Inflammatory macrophage (primary cell): ENCODE data around the gene IL25.

ENCODE experiments used
- DNase-seq, 2 donors: peaks; one replicate each; pipeline ENCODE4 v3.0.0-alpha.2; 2020 to 2022

The IL25 gene

DNA sequence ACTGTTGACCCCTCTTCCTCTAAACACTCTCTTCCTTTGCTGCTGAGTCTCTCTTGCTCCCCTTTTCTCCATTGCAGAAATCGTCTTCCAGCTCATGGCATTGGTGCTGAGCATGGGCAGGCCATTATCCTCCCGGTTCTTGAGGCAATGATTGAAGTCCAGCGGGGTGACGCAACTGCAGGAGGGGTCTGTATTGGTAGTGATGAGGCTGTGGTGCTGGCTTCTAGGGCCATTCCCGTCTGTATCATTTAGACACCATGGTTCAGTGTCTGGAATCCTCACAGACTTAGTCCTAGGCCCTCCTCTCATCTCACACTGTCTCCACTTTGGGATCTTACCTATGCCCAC, 19.2 kb upstream of the IL25 start:
- no peak for DNase-seq

DNA sequence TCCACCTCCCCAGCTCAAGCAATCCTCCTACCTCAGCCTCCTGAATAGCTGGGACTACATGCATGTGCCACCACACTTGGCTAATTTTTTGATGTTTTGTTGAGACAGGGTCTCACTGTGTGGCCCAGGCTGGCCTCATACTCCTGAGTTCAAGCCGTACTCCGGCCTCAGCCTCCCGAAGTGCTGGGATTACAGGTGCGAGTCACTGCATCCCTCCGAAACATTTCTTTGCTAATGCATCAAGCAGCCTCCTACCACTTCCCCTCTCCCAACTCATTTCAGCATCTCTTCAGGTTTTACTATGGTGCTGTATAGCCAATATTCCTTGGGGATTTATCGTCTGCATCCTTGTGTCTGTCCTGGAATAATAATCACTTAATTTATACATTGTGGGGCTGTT, 17.6 kb upstream of the IL25 start:
- DNase-seq = no peak

DNA sequence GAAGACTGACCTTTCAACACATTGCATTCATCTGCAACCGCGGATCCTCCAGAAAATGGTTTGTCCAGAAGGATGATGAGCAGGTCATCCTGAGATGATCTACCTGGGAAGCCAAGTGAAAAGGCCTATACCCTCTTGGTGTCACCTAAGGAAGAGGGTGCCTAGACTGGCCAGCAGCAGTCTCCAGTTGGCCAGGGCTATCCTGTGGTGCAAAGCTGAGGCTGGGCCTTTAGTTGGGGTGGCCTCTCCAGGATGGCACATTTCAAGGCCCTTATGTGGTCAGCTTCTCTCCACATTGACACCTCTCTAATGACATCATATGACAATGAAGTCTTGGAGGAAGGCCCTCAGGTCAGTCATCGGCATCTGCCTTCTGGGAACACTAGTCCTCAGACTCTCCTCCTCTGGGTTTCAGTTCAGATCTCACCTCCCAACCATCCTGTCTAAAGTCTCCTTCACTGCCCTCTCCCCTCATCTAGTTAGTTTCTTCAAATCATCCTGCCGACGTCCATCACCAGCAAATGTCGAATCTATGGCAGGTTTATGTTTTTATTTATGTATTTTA, 16.7 kb upstream of the IL25 start:
- DNase-seq = no peak

DNA sequence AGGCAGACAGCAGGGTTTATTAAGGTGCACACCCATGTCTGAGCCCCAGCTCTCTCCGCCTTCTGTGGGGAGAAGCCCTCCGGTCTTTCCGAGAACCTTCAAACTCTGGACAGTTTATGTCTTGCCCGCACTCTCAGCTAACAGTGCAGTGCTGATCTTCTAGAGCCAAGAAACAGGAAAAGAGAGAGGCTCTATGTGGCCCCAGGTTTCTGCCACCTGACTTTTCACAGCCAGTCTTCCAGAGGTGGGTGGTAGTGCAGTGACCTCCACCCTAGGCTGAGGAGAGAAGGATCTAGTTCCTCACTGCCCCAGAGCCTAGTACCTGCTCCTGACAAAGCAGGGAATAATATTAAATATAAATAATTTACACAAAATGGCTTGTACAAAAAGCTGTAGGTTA, 15.9 kb upstream of the IL25 start:
- DNase-seq = no peak

DNA sequence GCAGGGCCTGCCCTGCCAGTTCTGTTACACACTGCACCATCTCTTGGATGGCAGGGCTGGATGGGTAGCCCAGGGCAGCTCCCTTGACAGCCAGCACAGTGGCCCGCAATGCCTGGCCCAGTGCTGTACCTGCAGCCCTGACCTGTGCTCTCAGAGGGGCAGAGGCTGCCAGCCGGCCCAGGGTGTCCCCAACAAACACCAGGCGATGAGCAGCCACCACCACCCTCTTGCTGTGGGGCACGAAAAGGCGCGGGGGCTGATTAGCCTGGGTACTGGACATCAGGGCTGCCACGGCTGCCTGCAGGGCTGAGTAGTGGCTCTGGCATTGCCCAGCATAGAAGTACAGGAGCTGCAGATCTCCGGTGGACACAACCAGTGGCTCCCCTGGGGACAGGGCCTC, 15.3 kb upstream of the IL25 start:
- DNase-seq = no peak

DNA sequence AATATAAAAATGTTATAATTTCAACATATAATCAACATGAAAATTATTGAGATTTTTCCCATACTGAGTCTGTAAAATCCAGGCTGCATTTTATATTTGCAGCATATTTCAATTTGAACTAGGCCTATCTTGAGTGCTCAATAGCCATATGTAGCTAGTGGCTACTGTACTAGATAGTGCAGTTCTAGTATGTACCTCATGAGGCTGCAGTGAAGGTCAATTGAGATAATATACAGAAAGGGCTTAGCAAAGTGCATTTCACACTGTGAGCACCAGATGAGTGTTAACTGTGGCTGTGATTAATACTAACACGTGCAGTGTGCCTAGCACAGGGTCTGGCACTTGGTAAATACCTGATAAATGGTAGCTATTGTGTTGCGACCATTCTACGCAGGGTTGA, 14.6 kb upstream of the IL25 start:
- no peak for DNase-seq

DNA sequence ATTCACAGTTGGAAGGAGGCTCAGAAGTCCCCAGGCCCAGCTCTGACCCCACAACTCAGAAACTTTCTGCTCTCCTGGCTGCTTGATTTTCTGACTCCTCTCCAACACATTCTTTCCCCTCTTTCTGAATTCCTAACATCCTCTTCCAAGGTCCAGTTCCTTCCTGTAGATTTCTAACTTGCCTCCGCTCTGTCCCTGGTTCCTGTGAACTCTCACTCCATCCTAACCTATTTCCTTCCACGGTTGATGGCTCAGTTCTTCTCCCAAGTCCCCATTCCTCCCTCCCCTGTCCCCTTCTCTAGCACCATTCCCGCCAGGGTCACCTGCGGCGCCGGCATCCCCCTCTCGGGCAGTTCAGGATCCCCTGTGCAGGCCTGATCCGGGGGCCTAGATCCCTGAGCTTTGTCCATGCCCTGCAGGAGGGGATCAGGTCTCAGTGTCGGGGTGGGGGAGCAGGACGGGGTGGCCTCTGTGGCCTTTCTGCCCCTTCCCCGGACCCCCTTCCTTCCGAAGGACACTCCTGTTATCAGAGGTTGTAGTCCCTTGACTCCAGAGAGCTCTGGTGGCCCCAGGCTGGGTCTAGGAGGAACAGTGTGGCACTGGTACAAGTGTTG, 13.9 kb upstream of the IL25 start:
- DNase-seq = no peak

DNA sequence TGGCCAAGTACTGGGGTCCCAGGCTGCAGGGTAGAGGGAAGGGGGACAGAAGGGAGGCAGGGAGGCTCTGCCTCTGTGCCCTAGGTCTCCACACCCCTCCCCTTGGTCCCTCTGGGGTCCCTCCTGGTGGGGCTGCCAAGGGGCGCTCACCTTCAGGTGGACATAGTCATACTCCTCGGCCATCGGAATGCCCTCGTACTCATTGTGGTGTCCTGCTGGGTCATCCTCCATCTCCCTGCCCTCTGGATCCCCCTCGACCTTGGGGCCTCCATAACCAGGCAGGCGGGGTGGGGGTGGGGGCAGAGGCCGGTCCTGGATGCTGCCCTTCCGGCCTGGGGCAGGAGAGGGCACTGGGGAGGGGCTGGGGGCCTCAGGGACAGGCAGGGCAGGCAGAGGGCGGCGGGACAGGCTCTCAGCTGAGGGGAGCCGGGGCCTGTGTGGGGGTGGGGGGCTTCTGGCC, 13.4 kb upstream of the IL25 start:
- no peak for DNase-seq

DNA sequence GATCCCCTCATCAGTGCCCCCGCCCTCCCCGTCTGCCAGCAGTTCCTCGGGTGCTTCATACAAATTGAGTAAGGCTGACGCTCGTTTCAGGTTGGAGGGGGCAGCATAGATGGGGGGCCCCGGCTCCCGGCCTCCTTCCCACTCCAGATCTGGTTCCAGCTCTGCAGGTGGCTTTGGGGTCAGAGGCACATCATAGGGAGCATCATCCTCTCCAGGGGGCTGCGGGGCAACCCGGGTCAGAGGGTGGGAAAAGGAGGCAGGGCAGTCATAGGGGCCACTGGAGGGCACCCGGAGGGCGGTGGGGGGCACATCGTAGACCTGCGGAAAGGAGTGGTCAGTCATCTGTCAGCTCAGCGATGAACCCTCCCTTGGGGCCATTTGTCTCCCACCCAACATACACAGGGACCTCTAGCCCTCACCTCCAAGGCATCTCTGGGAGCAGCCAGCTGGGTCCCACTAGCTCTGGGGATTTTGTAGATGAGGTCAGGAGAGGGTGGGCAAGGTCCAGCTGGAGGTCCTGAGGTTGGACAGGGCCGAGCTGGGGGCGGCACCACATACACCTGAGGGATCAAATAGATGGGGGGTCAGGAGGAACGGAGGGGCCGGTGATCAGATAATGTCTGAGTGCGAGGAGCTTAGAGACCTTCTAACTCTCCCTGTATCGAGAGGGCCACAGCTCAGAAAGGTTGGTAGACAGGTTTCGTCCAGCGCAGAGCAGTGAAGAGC, 12.7 kb upstream of the IL25 start:
- DNase-seq = no peak

DNA sequence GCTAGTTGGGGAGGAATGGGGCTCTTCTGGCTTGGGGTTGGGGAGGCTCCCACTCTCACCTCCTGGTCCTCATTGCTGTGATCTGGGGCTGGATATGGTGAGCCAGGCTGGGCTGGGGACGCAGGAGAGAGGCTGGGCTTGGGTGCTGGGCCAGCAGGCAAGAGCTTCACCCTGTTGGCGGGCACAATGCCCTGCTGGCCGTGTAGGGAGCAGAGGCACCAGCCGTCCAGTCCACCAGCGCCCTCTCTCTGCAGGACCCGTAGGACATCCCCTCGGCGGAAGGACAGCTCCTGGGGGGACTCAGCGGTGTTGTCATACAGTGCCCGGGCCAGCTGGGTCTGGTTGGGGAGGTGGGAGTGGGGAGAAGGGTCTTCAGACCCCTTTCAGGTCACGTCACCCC, 12.1 kb upstream of the IL25 start:
- DNase-seq = no peak

DNA sequence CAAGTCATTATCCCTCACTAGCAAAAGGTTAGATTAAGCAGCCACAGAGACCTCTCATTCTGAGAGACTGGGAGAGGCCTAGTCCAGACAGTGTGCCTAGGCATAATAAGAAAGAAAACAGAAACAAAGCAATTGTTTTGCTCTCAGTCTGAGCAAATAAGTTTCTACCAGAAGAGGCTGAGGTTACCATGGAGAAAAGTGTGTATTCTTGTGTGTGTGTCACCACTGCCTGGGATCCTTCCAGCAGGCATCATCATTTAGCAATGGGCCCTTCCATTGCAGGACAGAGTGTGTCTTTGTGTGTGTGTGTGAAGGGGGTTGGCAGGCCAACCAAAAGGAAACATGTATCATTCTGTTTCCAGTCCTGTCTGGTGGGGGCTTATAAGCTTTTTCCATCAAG, 11.3 kb upstream of the IL25 start:
- no peak for DNase-seq

DNA sequence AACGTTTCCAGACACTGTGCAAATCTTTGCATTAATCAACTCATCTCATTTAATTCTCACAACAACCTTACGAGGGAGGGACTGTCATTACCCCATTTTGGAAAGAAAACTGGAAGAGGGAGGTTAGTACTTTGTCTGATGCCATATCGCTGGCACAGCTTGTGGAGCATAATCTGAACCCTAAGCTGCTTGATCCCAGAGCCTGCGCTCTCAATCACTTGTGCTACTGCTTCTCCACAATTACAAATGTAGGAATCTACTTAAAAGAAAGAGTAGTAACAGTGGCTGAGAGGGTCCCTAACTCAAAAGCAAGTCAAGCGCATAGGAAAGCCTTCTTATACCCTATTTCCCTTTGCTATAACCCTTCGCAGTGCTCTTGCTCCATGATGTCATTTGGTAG, 10.8 kb upstream of the IL25 start:
- DNase-seq = no peak

DNA sequence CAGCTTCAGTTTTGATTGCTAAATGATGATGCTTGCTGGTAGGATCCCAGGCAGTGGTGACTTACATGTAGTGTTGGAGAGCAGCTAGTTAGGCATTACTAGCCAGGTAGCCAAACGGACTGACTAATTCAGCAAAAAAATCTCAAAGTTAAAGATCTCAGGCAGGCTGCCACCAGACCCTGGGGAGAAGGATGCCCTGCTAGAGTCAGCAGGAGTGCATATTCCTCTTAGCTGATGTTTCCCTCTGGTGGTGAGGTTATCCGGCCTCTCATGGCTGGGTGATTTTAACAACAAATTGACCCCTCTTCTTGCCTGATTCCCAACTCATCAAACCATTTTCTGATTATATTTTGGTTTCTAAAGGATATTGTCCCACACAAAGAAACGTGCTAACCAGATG, 10.4 kb upstream of the IL25 start:
- no peak for DNase-seq

DNA sequence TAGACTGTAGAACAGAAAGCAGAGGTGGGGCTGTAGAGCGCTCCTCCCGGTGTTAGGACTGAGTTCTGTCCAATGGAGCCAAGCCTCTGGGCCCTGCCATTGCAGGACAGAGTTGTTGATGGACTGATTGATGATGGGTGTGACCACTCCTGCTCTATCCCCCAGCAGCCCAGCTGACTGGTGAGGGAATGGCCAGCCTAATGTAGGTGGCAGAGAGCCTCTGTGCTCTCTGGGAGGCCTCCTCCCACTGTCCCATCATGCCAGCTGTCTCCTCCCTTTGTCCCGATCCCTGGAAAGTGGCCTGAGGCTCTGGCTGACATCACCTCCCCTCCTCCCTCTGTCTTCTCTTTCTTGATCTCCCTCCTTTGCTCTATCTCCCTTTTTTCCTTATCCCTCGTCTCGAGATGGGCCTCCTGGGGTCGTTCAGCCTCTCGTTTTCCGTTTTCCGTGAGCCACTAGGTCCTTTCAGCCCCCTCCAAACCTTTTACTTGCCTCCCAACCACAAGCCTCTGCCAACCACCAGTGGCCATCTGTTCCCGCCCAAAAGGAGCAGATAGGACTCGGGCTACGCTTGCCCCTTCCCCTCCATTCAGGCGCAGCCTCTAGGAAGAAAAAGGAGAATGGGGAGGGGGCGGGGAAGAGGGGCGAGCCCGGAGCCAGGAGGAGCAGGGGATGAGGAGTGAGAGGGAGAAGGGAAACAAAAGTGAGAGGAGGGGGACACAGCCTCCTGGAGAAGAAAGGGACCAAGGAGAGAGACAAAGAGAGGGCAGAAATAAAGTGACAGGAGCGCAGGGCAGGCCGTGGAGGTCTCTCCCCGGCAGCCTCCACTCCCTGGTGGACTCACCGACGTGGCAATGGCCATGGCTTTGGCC, 8.2 kb upstream of the IL25 start:
- no peak for DNase-seq

DNA sequence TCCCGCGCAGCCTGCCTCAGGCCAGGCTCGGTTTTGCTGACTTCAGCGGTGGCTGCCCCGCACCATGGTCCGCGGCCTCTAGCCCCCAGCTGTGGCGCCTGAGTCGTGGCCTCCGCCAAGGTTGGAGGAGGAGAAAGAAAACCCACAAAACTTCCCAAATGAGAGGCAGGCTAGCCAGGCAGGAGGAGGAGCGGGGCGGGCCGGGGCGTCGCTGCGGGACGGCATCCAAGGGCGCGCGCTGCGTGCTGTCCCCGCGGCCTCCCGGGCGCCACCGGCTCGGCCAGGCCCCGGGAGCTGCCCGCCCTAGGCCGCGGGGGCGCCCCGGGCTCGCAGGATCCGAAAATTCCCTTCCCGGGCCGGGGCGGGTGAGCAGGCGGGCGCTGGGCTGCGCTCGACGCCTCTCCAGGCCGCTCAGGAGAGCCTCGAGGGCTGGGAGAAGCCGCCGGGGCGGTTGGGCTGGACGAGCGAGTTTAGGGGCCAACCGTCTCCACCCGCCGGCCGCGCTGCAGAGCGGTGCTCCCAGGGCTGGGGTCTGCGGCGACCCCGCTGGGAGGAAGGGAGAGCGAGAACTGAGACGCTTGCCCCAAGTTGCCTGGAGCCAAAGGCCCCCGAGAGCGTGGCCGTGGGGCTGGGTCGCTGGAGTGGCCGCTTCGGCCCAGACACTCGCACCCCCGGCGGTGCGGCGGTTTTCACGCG, 7.4 kb upstream of the IL25 start, which contains the start of gene EFS:
EFS (minus strand) TSS at position 137 of the 696 bp plus-strand sequence. CDS start 147 bp downstream, outside the sequence.
- no peak for DNase-seq

DNA sequence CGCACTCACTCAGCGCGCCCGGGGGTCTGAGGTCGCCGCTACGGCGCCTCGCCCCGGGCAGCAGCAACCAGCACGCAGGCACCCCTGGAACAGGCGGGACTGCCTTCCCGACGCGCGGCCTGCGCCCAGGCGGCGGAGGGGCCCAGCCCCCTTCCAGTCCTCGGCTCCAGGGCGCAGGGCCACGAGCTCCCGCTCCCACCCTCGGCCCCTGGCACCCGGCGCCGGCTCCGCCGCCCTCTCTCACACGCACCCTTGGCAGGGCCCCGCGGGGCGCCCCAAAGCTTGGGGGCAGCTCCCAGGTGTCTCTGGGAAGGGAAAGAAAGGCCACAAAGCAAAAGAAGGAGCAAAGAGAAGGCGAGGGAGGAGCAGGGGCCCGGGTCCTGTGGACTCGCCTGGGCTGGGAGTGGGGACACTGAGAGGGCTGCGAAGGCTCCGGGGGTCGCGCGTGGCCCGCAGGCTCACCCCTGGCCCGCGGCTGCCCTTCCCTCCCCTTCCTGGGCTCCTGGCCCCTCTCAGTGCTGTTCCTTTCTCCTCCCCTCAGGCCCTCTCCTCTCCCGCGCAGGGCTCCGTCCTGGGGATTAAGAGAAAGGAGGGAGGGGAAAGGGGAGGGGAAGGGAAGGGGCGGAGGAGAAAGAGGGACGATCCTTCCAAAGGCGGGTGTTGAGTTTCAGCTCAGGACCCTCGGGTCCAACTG, 6.7 kb upstream of the IL25 start:
- no peak for DNase-seq

DNA sequence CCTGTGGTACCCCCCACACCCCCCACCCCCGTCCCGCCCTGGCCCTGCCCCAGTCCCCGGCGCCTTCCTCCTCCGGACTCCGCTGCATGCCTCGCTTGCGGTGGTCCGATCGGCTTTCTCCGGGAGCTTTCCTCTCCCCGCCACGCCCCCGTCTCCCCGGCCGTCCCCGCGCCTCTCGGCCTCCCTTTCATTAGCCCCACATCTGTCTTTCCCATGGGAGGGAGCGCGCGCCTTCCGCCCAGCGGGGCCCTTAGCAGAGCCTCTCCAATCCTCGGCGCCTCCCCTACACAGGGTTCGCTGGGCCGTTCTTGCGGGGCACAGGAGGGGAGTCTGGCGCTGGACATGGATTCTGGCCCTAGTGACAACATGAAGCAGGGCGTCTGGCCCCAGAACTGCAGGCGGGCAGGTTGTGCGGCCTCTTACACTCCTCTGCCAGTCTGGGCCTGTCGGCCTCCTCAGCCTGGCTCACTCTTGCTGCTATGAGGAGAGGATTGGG, 6.1 kb upstream of the IL25 start:
- no peak for DNase-seq

DNA sequence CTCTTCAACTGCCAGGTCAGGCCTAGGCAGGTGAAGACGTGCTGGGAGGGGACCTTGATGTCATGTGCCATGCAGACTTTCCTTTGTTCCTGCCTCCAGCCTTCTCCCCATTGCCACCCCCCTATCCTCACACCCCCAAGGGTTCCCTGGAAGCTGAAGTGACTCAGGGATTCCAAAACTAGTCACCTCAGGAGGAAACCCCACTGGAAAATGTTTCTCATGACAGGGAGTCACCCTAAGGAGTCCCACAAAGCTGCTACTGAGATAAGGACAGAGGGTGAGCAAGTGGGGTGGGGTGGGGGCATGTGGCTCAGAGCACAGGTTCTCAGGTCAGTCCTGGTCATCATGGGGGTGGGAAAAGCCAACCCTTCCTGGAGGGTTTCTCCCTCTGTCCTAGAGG, 2.4 kb upstream of the IL25 start:
- no peak for DNase-seq

DNA sequence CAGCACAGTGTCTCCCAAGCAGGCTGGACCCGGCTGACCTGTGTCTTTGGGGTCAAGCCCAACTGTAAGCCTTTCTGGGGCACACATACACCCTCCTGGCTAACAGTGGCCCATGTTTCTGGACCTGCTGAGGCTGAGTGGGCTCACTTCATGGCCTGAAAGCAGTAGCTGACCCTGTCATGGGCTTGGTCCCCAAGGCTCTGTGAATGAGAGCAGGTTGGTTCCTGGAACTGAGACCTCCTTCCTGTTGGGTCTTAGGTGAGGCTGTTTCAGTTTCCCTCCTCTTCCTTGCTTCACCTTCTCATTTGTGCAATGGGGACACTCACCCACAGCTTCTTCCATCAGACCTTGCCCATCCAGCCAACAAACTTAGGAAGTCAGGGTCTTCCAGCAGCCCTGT, 744 bp upstream of the IL25 start:
- DNase-seq = no peak

DNA sequence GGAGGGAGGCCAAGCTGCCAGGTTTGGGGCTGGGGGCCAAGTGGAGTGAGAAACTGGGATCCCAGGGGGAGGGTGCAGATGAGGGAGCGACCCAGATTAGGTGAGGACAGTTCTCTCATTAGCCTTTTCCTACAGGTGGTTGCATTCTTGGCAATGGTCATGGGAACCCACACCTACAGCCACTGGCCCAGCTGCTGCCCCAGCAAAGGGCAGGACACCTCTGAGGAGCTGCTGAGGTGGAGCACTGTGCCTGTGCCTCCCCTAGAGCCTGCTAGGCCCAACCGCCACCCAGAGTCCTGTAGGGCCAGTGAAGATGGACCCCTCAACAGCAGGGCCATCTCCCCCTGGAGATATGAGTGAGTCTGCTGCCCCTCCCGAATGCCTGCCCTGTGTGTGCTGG, 432 bp downstream of the IL25 start:
- no peak for DNase-seq

DNA sequence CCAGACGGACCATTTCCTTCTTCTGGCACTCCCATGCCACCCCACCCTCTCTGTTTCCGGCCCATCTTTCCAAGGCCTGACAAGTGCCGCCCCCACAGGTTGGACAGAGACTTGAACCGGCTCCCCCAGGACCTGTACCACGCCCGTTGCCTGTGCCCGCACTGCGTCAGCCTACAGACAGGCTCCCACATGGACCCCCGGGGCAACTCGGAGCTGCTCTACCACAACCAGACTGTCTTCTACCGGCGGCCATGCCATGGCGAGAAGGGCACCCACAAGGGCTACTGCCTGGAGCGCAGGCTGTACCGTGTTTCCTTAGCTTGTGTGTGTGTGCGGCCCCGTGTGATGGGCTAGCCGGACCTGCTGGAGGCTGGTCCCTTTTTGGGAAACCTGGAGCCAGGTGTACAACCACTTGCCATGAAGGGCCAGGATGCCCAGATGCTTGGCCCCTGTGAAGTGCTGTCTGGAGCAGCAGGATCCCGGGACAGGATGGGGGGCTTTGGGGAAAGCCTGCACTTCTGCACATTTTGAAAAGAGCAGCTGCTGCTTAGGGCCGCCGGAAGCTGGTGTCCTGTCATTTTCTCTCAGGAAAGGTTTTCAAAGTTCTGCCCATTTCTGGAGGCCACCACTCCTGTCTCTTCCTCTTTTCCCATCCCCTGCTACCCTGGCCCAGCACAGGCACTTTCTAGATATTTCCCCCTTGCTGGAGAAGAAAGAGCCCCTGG, 3.1 kb downstream of the IL25 start:
- no peak for DNase-seq
